Activated CD4-positive, alpha-beta memory T cell treated with anti-CD3 and anti-CD28 coated beads, Interleukin-2, amount 10 ng/mL, durations not matched to agents 7 days and 5 days (primary cell): ENCODE measurements around the gene PBX1. TPM values are rescaled to one million over a fixed set of nuclear protein-coding genes. Genes with fewer than 3 reads are reported as not detected.
A peak's percentile ranks its signal among the peaks of the same experiment; 100 is the strongest.

Source experiments
- CTCF ChIA-PET: fragments of 350-600 bp; sonication (Branson Sonifier 250); formaldehyde crosslinking; loops from one replicate; lab custom pipeline; 2021; ENCODE audit warnings: antibody characterized with exemption, inconsistent platforms; lab: Charles Lee
- POLR2A ChIA-PET: fragments of 350-600 bp; sonication (Branson Sonifier 250); formaldehyde crosslinking; loops from one replicate; lab custom pipeline; 2021; ENCODE audit warnings: antibody characterized with exemption; lab: Charles Lee
- DNase-seq: peaks from one replicate; pipeline ENCODE4 v3.0.0-alpha.2; 2020
- H3K27ac Mint-ChIP-seq: one replicate; pipeline ENCODE4 v1.8.0; 2021; ENCODE audit warnings: mild to moderate bottlenecking, mixed read lengths
- H3K27me3 Mint-ChIP-seq: one replicate; pipeline ENCODE4 v1.8.0; 2021; ENCODE audit warnings: mixed read lengths
- H3K36me3 Mint-ChIP-seq: one replicate; pipeline ENCODE4 v1.8.0; 2021; ENCODE audit warnings: low read depth, mixed read lengths
- H3K4me1 Mint-ChIP-seq: one replicate; pipeline ENCODE4 v1.8.0; 2021; ENCODE audit warnings: mixed read lengths
- H3K4me3 Mint-ChIP-seq: one replicate; pipeline ENCODE4 v1.8.0; 2021; ENCODE audit warnings: mild to moderate bottlenecking, mixed read lengths
- H3K9me3 Mint-ChIP-seq: one replicate; pipeline ENCODE4 v1.8.0; 2021; ENCODE audit warnings: mixed read lengths
- total RNA-seq, 2 experiments: library from RNA; stranded (reverse); gene quantifications; one replicate each; pipeline ENCODE4 v1.2.3, GENCODE V29; 2021

PBX1 gene
- total RNA-seq, 2 experiments from 2014 or later = 0.18 to 0.23 TPM

DNA sequence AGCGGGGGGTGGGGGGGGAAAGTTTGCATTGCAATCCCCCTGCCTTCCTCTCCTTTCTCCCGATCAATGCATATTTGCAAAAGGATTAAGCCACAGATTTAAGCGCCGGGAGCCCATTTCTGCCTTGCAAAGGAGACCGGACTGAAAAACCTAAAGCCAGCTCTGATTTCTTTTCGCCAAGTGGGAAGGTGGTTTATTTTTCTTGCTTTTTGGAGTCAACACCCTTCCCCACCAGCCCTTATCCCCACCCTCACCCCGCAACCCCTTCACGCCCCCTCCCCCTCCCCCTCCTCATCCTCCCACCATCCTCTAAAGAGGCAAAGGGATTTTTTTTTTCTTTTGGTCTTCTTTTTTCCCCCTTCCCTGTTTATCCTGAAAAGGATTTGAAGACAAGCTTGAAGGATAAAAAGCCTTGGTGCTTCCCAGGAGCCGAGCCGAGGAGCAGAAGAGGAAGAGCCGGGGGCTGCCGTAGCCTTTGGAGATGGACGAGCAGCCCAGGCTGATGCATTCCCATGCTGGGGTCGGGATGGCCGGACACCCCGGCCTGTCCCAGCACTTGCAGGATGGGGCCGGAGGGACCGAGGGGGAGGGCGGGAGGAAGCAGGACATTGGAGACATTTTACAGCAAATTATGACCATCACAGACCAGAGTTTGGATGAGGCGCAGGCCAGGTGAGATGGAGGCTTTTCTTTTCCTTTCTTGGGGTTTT lies 513 bp downstream of the PBX1 start:
- ChIA-PET POLR2A (no interaction called here), CTCF (interaction anchor here (1.1 kb wide), 1 partner anchor 15 kb away, joined by 4 read pairs; no protein-coding TSS in a partner anchor)
- DNase-seq = no peak
- H3K9me3 Mint-ChIP-seq = peaks cover 5% of the 10 kb centered on the region
- H3K4me1 Mint-ChIP-seq = peaks cover 3% of the 10 kb centered on the region
- H3K36me3 Mint-ChIP-seq = no peaks in the 10 kb centered on the region
- H3K4me3 Mint-ChIP-seq = peak overlapping the region; percentile 24
- H3K27ac Mint-ChIP-seq = no peak overlapping the region
- H3K27me3 Mint-ChIP-seq = peaks cover 22% of the 10 kb centered on the region

- H3K27ac Mint-ChIP-seq = no peak overlapping the region
- H3K9me3 Mint-ChIP-seq = peaks cover 5% of the 10 kb centered on the region
- H3K4me3 Mint-ChIP-seq = peak overlapping the region; percentile 24
- no peaks in the 10 kb centered on the region for H3K36me3 Mint-ChIP-seq
- CTCF ChIA-PET = no interaction called here
- DNase-seq = no peak
- POLR2A ChIA-PET = no interaction called here
- peaks cover 22% of the 10 kb centered on the region for H3K27me3 Mint-ChIP-seq
- peaks cover 3% of the 10 kb centered on the region for H3K4me1 Mint-ChIP-seq
Measured at GRCh38 chr1:164560121-164560541, 1.1 kb downstream of the PBX1 start.

GRCh38 chr1:164560556-164560955 lies 1.6 kb downstream of the PBX1 start:
- H3K27me3 Mint-ChIP-seq = peaks cover 22% of the 10 kb centered on the region
- no peak overlapping the region for H3K27ac Mint-ChIP-seq
- H3K9me3 Mint-ChIP-seq = peaks cover 5% of the 10 kb centered on the region
- H3K36me3 Mint-ChIP-seq = no peaks in the 10 kb centered on the region
- CTCF ChIA-PET = no interaction called here
- POLR2A ChIA-PET = no interaction called here
- no peak for DNase-seq
- H3K4me1 Mint-ChIP-seq = peaks cover 3% of the 10 kb centered on the region
- no peak overlapping the region for H3K4me3 Mint-ChIP-seq

DNA sequence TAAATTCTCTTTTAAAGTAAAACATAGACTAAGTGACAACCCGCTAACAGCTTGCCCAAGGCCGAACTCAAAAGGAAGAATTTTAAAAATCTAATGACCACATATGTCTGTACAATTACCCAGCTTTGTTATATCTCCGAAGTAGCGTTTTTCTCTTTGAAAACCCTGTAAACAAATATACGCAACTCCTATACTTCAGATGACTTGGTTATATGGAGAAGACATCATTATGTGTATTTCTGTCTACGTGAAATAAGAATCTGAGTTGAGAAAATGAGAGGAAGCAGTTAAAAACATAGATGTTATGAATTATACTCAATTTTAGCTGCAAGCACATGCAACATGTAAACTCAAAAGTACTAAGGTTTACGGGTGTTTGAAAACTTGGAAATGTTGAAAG lies 2.0 kb downstream of the PBX1 start:
- no peaks in the 10 kb centered on the region for H3K36me3 Mint-ChIP-seq
- ChIA-PET POLR2A (no interaction called here), CTCF (no interaction called here)
- DNase-seq = no peak
- H3K4me3 Mint-ChIP-seq = no peak overlapping the region
- peaks cover 3% of the 10 kb centered on the region for H3K9me3 Mint-ChIP-seq
- no peak overlapping the region for H3K27ac Mint-ChIP-seq
- peaks cover 3% of the 10 kb centered on the region for H3K4me1 Mint-ChIP-seq
- peaks cover 22% of the 10 kb centered on the region for H3K27me3 Mint-ChIP-seq

DNA sequence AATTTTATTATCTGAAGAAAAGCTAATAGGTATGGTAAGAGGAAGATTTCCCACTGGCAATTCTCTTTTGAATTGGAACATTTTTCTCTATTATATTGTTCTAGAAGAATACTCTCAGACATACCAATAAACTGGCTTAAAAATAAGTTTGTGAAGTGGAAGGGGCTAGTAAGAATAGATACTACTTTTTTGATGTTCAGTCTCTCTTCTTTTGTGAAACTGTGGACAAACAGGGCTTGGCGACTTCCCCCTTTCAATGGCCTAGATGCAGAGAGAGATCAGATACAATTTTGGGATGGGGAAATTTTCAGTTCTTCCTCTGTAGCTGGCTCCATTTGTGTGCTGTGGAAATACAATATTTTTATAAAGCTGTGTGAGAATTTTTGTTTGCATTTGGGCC lies 2.5 kb downstream of the PBX1 start:
- H3K27ac Mint-ChIP-seq = no peak overlapping the region
- H3K27me3 Mint-ChIP-seq = peaks cover 22% of the 10 kb centered on the region
- no peak for DNase-seq
- H3K4me3 Mint-ChIP-seq = no peak overlapping the region
- peaks cover 3% of the 10 kb centered on the region for H3K4me1 Mint-ChIP-seq
- CTCF ChIA-PET = no interaction called here
- no peaks in the 10 kb centered on the region for H3K36me3 Mint-ChIP-seq
- POLR2A ChIA-PET = no interaction called here
- peaks cover 2% of the 10 kb centered on the region for H3K9me3 Mint-ChIP-seq

DNA sequence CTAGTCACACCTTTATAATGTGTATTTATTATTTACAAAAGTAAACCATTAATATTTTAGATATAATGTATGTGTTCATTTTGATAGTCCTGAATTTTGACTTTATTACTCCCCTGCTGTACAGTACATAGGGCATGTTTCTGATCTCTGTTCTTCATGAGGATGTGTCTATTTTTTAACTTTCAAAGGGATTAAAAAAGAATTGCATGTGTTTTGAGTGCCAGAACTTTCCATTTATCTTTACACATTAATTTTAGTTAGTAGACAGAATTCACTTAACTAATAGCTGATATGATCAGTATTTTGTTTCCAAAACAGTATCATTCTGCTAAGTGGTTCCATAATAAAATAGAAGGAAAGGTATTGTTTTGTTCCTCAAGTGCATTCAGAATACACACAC lies 3.1 kb downstream of the PBX1 start:
- peaks cover 3% of the 10 kb centered on the region for H3K4me1 Mint-ChIP-seq
- ChIA-PET POLR2A (no interaction called here), CTCF (no interaction called here)
- H3K9me3 Mint-ChIP-seq = no peaks in the 10 kb centered on the region
- H3K4me3 Mint-ChIP-seq = no peak overlapping the region
- H3K27ac Mint-ChIP-seq = no peak overlapping the region
- H3K27me3 Mint-ChIP-seq = peaks cover 22% of the 10 kb centered on the region
- no peak for DNase-seq
- H3K36me3 Mint-ChIP-seq = no peaks in the 10 kb centered on the region

DNA sequence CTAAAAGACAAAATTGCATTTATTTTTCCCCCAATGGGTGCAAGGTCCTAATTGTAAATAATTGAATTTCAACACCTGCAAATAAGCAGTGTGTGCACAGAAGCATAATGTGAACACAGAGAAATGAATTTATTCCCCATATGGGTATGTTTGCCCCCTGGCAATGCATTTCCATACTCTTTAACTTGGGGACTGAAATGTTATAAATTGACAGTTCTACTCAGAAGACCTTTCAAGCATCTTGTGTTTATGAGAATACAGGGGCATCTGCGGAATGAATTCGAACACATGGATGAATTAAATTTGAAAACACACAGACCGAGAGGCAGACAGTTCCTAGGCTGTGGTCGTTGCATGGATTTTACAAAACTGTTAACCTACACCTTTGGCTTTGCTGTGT lies 3.5 kb downstream of the PBX1 start:
- no peaks in the 10 kb centered on the region for H3K9me3 Mint-ChIP-seq
- no peak overlapping the region for H3K27ac Mint-ChIP-seq
- ChIA-PET POLR2A (no interaction called here), CTCF (no interaction called here)
- H3K36me3 Mint-ChIP-seq = no peaks in the 10 kb centered on the region
- H3K27me3 Mint-ChIP-seq = peaks cover 22% of the 10 kb centered on the region
- peaks cover 3% of the 10 kb centered on the region for H3K4me1 Mint-ChIP-seq
- DNase-seq = no peak
- H3K4me3 Mint-ChIP-seq = no peak overlapping the region

- no peak overlapping the region for H3K4me3 Mint-ChIP-seq
- H3K9me3 Mint-ChIP-seq = no peaks in the 10 kb centered on the region
- peaks cover 3% of the 10 kb centered on the region for H3K4me1 Mint-ChIP-seq
- peaks cover 20% of the 10 kb centered on the region for H3K27me3 Mint-ChIP-seq
- ChIA-PET CTCF (no interaction called here), POLR2A (no interaction called here)
- DNase-seq = no peak
- no peaks in the 10 kb centered on the region for H3K36me3 Mint-ChIP-seq
- H3K27ac Mint-ChIP-seq = no peak overlapping the region
Measured at GRCh38 chr1:164562947-164563520, 4.0 kb downstream of the PBX1 start.

DNA sequence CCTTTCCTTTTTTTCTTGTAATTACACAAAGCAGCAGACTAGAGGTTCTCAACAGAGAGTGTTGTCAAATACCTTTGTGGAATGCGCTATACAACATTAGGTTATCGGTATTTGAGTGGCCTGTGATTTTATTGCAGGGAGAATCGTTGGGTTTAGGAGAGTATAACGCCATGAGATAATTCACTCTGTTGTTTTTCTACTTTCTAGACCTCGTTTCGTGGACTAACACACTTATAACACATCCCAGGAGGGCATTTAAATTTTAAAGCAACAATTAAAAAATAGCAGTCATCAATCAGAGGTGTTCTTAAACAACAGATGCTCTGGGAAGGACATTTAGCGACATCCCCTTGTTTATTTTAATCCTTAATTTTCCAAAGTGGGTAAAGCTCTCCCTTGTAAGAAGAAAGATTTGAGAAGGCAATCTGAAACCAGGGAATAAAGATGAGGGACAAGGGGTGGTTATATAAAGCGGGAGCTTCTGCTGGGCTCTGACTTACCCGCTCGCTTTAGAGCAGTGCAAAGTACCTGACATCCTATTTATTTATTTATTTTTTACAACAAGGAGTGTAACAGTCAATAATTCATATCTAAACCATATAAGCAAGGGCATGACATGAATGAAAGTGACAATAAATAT lies 4.9 kb downstream of the PBX1 start:
- H3K4me1 Mint-ChIP-seq = peaks cover 3% of the 10 kb centered on the region
- ChIA-PET POLR2A (no interaction called here), CTCF (no interaction called here)
- DNase-seq = no peak
- peaks cover 17% of the 10 kb centered on the region for H3K27me3 Mint-ChIP-seq
- no peak overlapping the region for H3K27ac Mint-ChIP-seq
- no peak overlapping the region for H3K4me3 Mint-ChIP-seq
- H3K9me3 Mint-ChIP-seq = no peaks in the 10 kb centered on the region
- H3K36me3 Mint-ChIP-seq = no peaks in the 10 kb centered on the region

DNA sequence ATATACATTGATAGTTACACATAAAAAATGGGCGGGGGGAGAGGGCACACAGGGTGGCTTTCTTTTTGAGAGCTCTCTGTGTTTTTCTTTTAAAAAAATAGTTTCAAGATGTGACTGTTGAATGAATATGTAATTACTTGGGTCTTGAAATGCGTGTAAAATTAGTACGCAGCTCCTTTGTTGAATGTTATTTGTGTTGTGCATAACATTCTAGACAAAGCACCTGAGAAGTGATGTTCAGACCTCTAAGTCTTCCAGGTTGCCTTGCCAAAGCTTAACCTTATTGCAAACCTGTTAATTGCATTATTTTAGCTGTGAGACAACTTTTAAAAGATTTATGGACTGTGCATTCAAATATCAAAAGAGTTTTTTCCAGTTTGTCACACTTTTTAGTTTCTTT lies 5.4 kb downstream of the PBX1 start:
- Mint-ChIP-seq H3K27ac (no peak overlapping the region), H3K36me3 (no peaks in the 10 kb centered on the region), H3K9me3 (no peaks in the 10 kb centered on the region), H3K4me1 (peaks cover 3% of the 10 kb centered on the region), H3K27me3 (peaks cover 17% of the 10 kb centered on the region), H3K4me3 (no peak overlapping the region)
- ChIA-PET POLR2A (no interaction called here), CTCF (no interaction called here)
- DNase-seq = no peak

- POLR2A ChIA-PET = no interaction called here
- Mint-ChIP-seq H3K4me1 (no peaks in the 10 kb centered on the region), H3K36me3 (no peaks in the 10 kb centered on the region), H3K9me3 (no peaks in the 10 kb centered on the region), H3K27me3 (peaks cover 12% of the 10 kb centered on the region), H3K27ac (no peak overlapping the region), H3K4me3 (no peak overlapping the region)
- DNase-seq = no peak
- CTCF ChIA-PET = no interaction called here
Measured at GRCh38 chr1:164565357-164565756, 6.4 kb downstream of the PBX1 start.

GRCh38 chr1:164567774-164568173 lies 8.8 kb downstream of the PBX1 start:
- ChIA-PET POLR2A (no interaction called here), CTCF (no interaction called here)
- no peaks in the 10 kb centered on the region for H3K9me3 Mint-ChIP-seq
- no peaks in the 10 kb centered on the region for H3K4me1 Mint-ChIP-seq
- H3K27ac Mint-ChIP-seq = no peak overlapping the region
- no peaks in the 10 kb centered on the region for H3K27me3 Mint-ChIP-seq
- DNase-seq = no peak
- H3K36me3 Mint-ChIP-seq = no peaks in the 10 kb centered on the region
- no peak overlapping the region for H3K4me3 Mint-ChIP-seq

DNA sequence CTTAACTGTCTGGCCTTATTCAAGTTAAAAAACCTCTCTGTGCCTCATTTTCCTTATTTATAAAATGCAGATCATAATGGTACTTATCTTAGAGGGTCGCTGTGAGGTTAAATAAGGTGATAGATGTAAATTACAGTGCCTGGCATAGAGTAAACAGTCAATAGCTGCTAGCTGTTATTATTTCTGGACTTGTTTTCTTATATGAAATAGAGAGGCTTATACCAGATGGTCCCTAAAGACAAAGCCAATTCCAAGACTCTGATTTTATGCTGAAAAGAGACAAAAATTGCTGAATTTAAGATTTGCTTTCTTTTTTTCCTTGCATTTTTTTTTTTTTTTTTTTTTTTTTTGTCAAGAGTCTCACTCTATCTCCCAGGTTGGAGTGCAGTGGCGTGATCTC lies 10.3 kb downstream of the PBX1 start:
- ChIA-PET CTCF (no interaction called here), POLR2A (no interaction called here)
- Mint-ChIP-seq H3K4me1 (no peaks in the 10 kb centered on the region), H3K36me3 (no peaks in the 10 kb centered on the region), H3K4me3 (no peak overlapping the region), H3K9me3 (no peaks in the 10 kb centered on the region), H3K27me3 (no peaks in the 10 kb centered on the region), H3K27ac (no peak overlapping the region)
- DNase-seq = no peak

DNA sequence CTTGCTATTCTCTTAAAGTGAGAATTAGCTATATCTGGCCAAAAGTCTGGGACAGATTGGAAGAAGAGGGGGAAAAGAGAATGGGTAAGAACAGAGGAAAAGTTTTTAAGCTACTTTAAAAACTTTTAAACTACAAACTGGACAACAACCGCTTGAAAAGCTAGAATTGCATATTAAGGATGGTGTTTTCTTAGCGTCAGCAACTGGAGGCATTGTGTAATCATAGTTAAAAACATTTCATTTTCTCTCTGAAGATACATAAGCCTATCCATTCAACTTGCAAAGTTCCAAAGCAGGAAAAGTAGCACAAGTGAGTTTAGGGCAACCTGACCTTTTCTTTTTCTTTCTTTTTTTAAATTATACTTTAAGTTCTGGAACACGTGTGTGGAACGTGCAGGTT lies 10.9 kb downstream of the PBX1 start:
- H3K36me3 Mint-ChIP-seq = no peaks in the 10 kb centered on the region
- ChIA-PET POLR2A (no interaction called here), CTCF (no interaction called here)
- H3K9me3 Mint-ChIP-seq = no peaks in the 10 kb centered on the region
- H3K4me3 Mint-ChIP-seq = no peak overlapping the region
- H3K4me1 Mint-ChIP-seq = no peaks in the 10 kb centered on the region
- no peaks in the 10 kb centered on the region for H3K27me3 Mint-ChIP-seq
- DNase-seq = no peak
- no peak overlapping the region for H3K27ac Mint-ChIP-seq
